ENCODE results near the gene A2M.

The A2M gene

GRCh38 chr12:9033265-9033887 is 82.3 kb downstream of the A2M start:
- no peak for DNase-seq

- DNase-seq = no peak
These were observed 83.3 kb downstream of the A2M start for GRCh38 chr12:9032202-9032964.

- no peak for DNase-seq
These were observed 84.9 kb downstream of the A2M start for GRCh38 chr12:9030776-9031175.

- DNase-seq = no peak
These were observed 88.3 kb downstream of the A2M start for GRCh38 chr12:9027161-9028059.

GRCh38 chr12:9024512-9024911 is 91.2 kb downstream of the A2M start:
- no peak for DNase-seq

GRCh38 chr12:9022592-9022991 is 93.1 kb downstream of the A2M start:
- no peak for DNase-seq

Data from NCI-H1436 treated with DMSO at 0.1 percent for 48 hours (cell line).